GM23338 (cell line): ENCODE measurements around the gene INO80. TPM values are rescaled to one million over a fixed set of nuclear protein-coding genes. Genes with fewer than 3 reads are reported as not detected.

Experiments used
- ATAC-seq: fragments of 200-7000 bp; cut with Tn5 transposase; 3 replicates; pipeline ENCODE4 v1.9.1; 2020
- DNase-seq: peaks from one replicate; pipeline ENCODE4 v3.0.0-alpha.2; 2015; ENCODE audit warnings: low spot score
- H2AFZ ChIP-seq: fragments of 200-600 bp; sonication (generic); 2 replicates; pipeline ENCODE4 v1.8.0; 2016; ENCODE audit warnings: antibody characterized with exemption, mild to moderate bottlenecking, moderate library complexity
- H3F3A ChIP-seq: fragments of 200-600 bp; sonication (generic); replicated peaks from 2 replicates; pipeline ENCODE4 v1.8.0; 2017; ENCODE audit warnings: antibody characterized with exemption, mixed run types, low read depth
- H3K27ac ChIP-seq: fragments of 200-600 bp; sonication (generic); 2 replicates; pipeline ENCODE4 v1.6.1; 2016; ENCODE audit warnings: low read depth
- H3K27me3 ChIP-seq: fragments of 200-600 bp; sonication (generic); 2 replicates; pipeline ENCODE4 v1.8.0; 2016; ENCODE audit warnings: mild to moderate bottlenecking, mixed run types, moderate library complexity; ENCODE audit not compliant: insufficient read depth
- H3K36me3 ChIP-seq: fragments of 200-600 bp; sonication (generic); 2 replicates; pipeline ENCODE4 v1.8.0; 2016; ENCODE audit warnings: mild to moderate bottlenecking; ENCODE audit not compliant: insufficient read depth
- H3K4me1 ChIP-seq: fragments of 200-600 bp; sonication (generic); 2 replicates; pipeline ENCODE4 v1.8.0; 2016; ENCODE audit warnings: mild to moderate bottlenecking, moderate library complexity; ENCODE audit not compliant: insufficient read depth
- H3K4me2 ChIP-seq: fragments of 200-600 bp; sonication (generic); 2 replicates; pipeline ENCODE4 v1.7.1; 2017; ENCODE audit warnings: mixed run types
- H3K4me3 ChIP-seq: fragments of 200-600 bp; sonication (generic); 2 replicates; pipeline ENCODE4 v1.6.1; 2016; ENCODE audit warnings: mixed run types
- H3K79me2 ChIP-seq: fragments of 200-600 bp; sonication (generic); replicated peaks from 2 replicates; pipeline ENCODE4 v1.8.0; 2017; ENCODE audit warnings: mild to moderate bottlenecking; ENCODE audit not compliant: insufficient read depth
- H3K9me2 ChIP-seq: fragments of 200-600 bp; sonication (generic); 2 replicates; pipeline ENCODE4 v1.8.0; 2017; ENCODE audit not compliant: insufficient read depth
- H4K20me1 ChIP-seq: fragments of 200-600 bp; sonication (generic); replicated peaks from 2 replicates; pipeline ENCODE4 v1.8.0; 2017; ENCODE audit warnings: mild to moderate bottlenecking; ENCODE audit not compliant: insufficient read depth
- H3K27ac Mint-ChIP-seq: 2 replicates; pipeline ENCODE4 v1.8.0; 2020; ENCODE audit warnings: inconsistent platforms, mild to moderate bottlenecking, moderate library complexity, mixed read lengths
- H3K27me3 Mint-ChIP-seq: 3 replicates; pipeline ENCODE4 v1.8.0; 2022; ENCODE audit warnings: low read depth, mild to moderate bottlenecking, moderate library complexity, mixed read lengths, inconsistent platforms; ENCODE audit not compliant: insufficient read depth, poor library complexity
- H3K36me3 Mint-ChIP-seq: 3 replicates; pipeline ENCODE4 v1.8.0; 2021; ENCODE audit warnings: low read depth, mild to moderate bottlenecking, inconsistent platforms, moderate library complexity, mixed read lengths
- H3K4me1 Mint-ChIP-seq: 3 replicates; pipeline ENCODE4 v1.8.0; 2020; ENCODE audit warnings: mild to moderate bottlenecking, inconsistent platforms, mixed read lengths
- H3K4me3 Mint-ChIP-seq: 3 replicates; pipeline ENCODE4 v1.8.0; 2021; ENCODE audit warnings: moderate library complexity, mild to moderate bottlenecking, inconsistent platforms, mixed read lengths
- H3K9me3 Mint-ChIP-seq: 3 replicates; pipeline ENCODE4 v1.8.0; 2020; ENCODE audit warnings: moderate library complexity, mild to moderate bottlenecking, inconsistent platforms, mixed read lengths
- CREB1 ChIP-seq: fragments of 250-450 bp; sonication (Bioruptor Pico); IDR thresholded peaks from 2 replicates; pipeline ENCODE4 v1.5.0; 2020; ENCODE audit warnings: low read depth, mild to moderate bottlenecking, moderate library complexity
- CTCF ChIP-seq, 2 experiments: fragments of 200-600 bp in 1 of 2; sonication (generic) in 1 of 2; conservative IDR thresholded peaks; 2 replicates each; pipeline versions ENCODE4 v1.5.1 to v1.6.1; 2016 to 2017; ENCODE audit warnings: antibody characterized with exemption in 2 of 2, low read depth in 2 of 2, mild to moderate bottlenecking in 2 of 2, moderate library complexity in 1 of 2
- EZH2 ChIP-seq: fragments of 200-600 bp; sonication (generic); IDR thresholded peaks from one replicate; pipeline ENCODE4 v1.8.0; 2017; ENCODE audit warnings: antibody characterized with exemption, mild to moderate bottlenecking, low read depth; ENCODE audit not compliant: unreplicated experiment
- POLR2AphosphoS5 ChIP-seq: IDR thresholded peaks from 2 replicates; pipeline ENCODE4 v1.6.1; 2016; ENCODE audit warnings: antibody characterized with exemption, low read depth
- ZNF331 ChIP-seq: fragments of 250-450 bp; sonication (Bioruptor Pico); IDR thresholded peaks from 2 replicates; pipeline ENCODE4 v1.5.0; 2020; ENCODE audit warnings: low read depth, mild to moderate bottlenecking, moderate library complexity
- polyA plus RNA-seq: library from polyadenylated mRNA; unstranded; fragments of >200 nt; fragmentation: Nextera tagmentation; extraction: Ambion mirVana; gene quantifications from 2 replicates; pipeline ENCODE4 v1.2.1, GENCODE V29; 2016
- total RNA-seq: library from RNA; depleted of rRNA; stranded (reverse); fragments of >200 nt; shearing (Covaris generic); gene quantifications from 2 replicates; pipeline ENCODE4 v1.2.3, GENCODE V29; 2014

The INO80 gene
- total and polyA plus RNA-seq, 2 experiments from 2014 or later: 6.5 to 24.9 TPM

- no peak overlapping the region for H3K27ac ChIP-seq
- TF ChIP-seq POLR2AphosphoS5 (no peak), CREB1 (CRISPR knock-in tag) (no peak), ZNF331 (CRISPR knock-in tag) (no peak)
- peaks cover 35% of the 10 kb centered on the region for H3K4me1 Mint-ChIP-seq
- no peaks in the 10 kb centered on the region for H3K36me3 ChIP-seq
- H4K20me1 ChIP-seq: peaks cover 14% of the 10 kb centered on the region; the same call in 1 of the 2 replicates
- no peak overlapping the region for H2AFZ ChIP-seq
- H3K27me3 Mint-ChIP-seq: peaks cover 83% of the 10 kb centered on the region
- no peak overlapping the region for H3K27ac Mint-ChIP-seq
- DNase-seq: no peak
- peak overlapping the region; percentile 99 for H3K4me2 ChIP-seq
- no peaks in the 10 kb centered on the region; the same call in 2 of the 3 replicates for H3K9me3 Mint-ChIP-seq
- no peak for ATAC-seq
- H3K27me3 ChIP-seq: peaks cover 73% of the 10 kb centered on the region
- H3K9me2 ChIP-seq: no peaks in the 10 kb centered on the region
- peaks cover 19% of the 10 kb centered on the region for H3F3A ChIP-seq
- no peaks in the 10 kb centered on the region for H3K79me2 ChIP-seq
- no peaks in the 10 kb centered on the region; the same call in 2 of the 3 replicates for H3K36me3 Mint-ChIP-seq
- H3K4me3 Mint-ChIP-seq: peak overlapping the region; percentile 78
- H3K4me1 ChIP-seq: peaks cover 22% of the 10 kb centered on the region
- H3K4me3 ChIP-seq: peak overlapping the region; percentile 88; the same call in 1 of the 2 replicates
Observed at GRCh38 chr15:40931300-40932142, 184.6 kb downstream of the INO80 start.

GRCh38 chr15:40930430-40931299 lies 185.4 kb downstream of the INO80 start:
- H3K27me3 ChIP-seq: peaks cover 81% of the 10 kb centered on the region
- Mint-ChIP-seq H3K4me3 (peak overlapping the region; percentile 78), H3K27me3 (peaks cover 91% of the 10 kb centered on the region), H3K4me1 (peaks cover 38% of the 10 kb centered on the region), H3K27ac (no peak overlapping the region), H3K9me3 (no peaks in the 10 kb centered on the region; the same call in 2 of the 3 replicates), H3K36me3 (no peaks in the 10 kb centered on the region; the same call in 2 of the 3 replicates)
- peak overlapping the region; percentile 99 for H3K4me2 ChIP-seq
- DNase-seq (peak; percentile 92), ATAC-seq (peak; percentile 12)
- peak overlapping the region; percentile 90; the same call in 1 of the 2 replicates for H2AFZ ChIP-seq
- peak overlapping the region; percentile 88 for H3K4me3 ChIP-seq
- peaks cover 14% of the 10 kb centered on the region; the same call in 1 of the 2 replicates for H4K20me1 ChIP-seq
- peaks cover 23% of the 10 kb centered on the region for H3K4me1 ChIP-seq
- no peaks in the 10 kb centered on the region for H3K9me2 ChIP-seq
- H3F3A ChIP-seq: peaks cover 19% of the 10 kb centered on the region
- H3K79me2 ChIP-seq: no peaks in the 10 kb centered on the region
- H3K36me3 ChIP-seq: no peaks in the 10 kb centered on the region
- TF ChIP-seq CTCF (conservative IDR thresholded peaks at IDR 0.05; ENCODE audit: low read depth in 2 of 2): peak; percentile 67 to 82
- no peak for TF ChIP-seq EZH2
- no peak overlapping the region for H3K27ac ChIP-seq
